Natural killer cell (primary cell): ENCODE measurements around the gene EPHB1. TPM values are rescaled to one million over a fixed set of nuclear protein-coding genes. Genes with fewer than 3 reads are reported as not detected.

ENCODE experiments used
- ATAC-seq, 3 donors: fragments of 150-1000 bp in 2 of 3; fragments of 200-7000 bp in 1 of 3; cut with Tn5 transposase; 1 replicate in 1 of 3; 2 replicates in 2 of 3; pipeline ENCODE4 v1.10.0; 2021; ENCODE audit warnings: mild to moderate bottlenecking in 2 of 3, moderate library complexity in 2 of 3
- DNase-seq, 2 donors: peaks; one replicate each; pipeline versions ENCODE4 v3.0.0 to v3.0.0-alpha.2; 2013 to 2021; ENCODE audit warnings: mixed read lengths in 1 of 2
- H3K27ac ChIP-seq: one replicate; pipeline ENCODE4 v1.5.1; 2013; ENCODE audit warnings: mild to moderate bottlenecking, low read length
- H3K27me3 ChIP-seq: one replicate; pipeline ENCODE4 v1.6.1; 2013; ENCODE audit warnings: low read length; ENCODE audit not compliant: control insufficient read depth, insufficient read depth
- H3K36me3 ChIP-seq: one replicate; pipeline ENCODE4 v1.6.1; 2013; ENCODE audit warnings: low read length; ENCODE audit not compliant: control insufficient read depth, insufficient read depth
- H3K4me1 ChIP-seq: one replicate; pipeline ENCODE4 v1.6.1; 2013; ENCODE audit warnings: low read length; ENCODE audit not compliant: control insufficient read depth, insufficient read depth
- H3K4me3 ChIP-seq: one replicate; pipeline ENCODE4 v1.5.1; 2013; ENCODE audit warnings: low read length
- H3K9me3 ChIP-seq: one replicate; pipeline ENCODE4 v1.6.1; 2013; ENCODE audit warnings: low read length; ENCODE audit not compliant: control insufficient read depth, insufficient read depth
- H3K27ac Mint-ChIP-seq, 2 donors: one replicate each; pipeline ENCODE4 v1.8.0; 2022; ENCODE audit warnings: mild to moderate bottlenecking in 2 of 2, mixed read lengths in 2 of 2, moderate library complexity in 1 of 2
- H3K27me3 Mint-ChIP-seq, 2 donors: one replicate each; pipeline ENCODE4 v1.8.0; 2022; ENCODE audit warnings: low read depth in 2 of 2, mixed read lengths in 2 of 2
- H3K36me3 Mint-ChIP-seq: one replicate; pipeline ENCODE4 v1.8.0; 2022; ENCODE audit warnings: mixed read lengths
- H3K4me1 Mint-ChIP-seq, 2 donors: one replicate each; pipeline ENCODE4 v1.8.0; 2022; ENCODE audit warnings: mixed read lengths in 2 of 2
- H3K4me3 Mint-ChIP-seq: one replicate; pipeline ENCODE4 v1.8.0; 2022; ENCODE audit warnings: mild to moderate bottlenecking, moderate library complexity, mixed read lengths
- H3K9me3 Mint-ChIP-seq, 2 donors: one replicate each; pipeline ENCODE4 v1.8.0; 2022; ENCODE audit warnings: mixed read lengths in 2 of 2
- CTCF ChIP-seq: fragments of 200-600 bp; IDR thresholded peaks from one replicate; pipeline ENCODE4 v1.8.0; 2022; ENCODE audit warnings: antibody characterized with exemption
- whole genome bisulfite sequencing: methylation state at CpG from one replicate; pipeline ENCODE4 v1.1.7; 2013; ENCODE audit warnings: missing lambda C conversion rate; ENCODE audit not compliant: insufficient coverage; 5-methylcytosine and 5-hydroxymethylcytosine counted together
- intact Hi-C: fragments of 100-400 bp; cut with micrococcal nuclease; formaldehyde crosslinking; loops from one replicate; pipeline ENCODE4 v1.14.2; 2022
- total RNA-seq, 4 donors: library from RNA; stranded (reverse); fragments of 120-200 nt in 1 of 4; gene quantifications; one replicate each; pipeline versions ENCODE4 v1.2.3 to v1.2.4, GENCODE V29; 2013 to 2022

EPHB1 gene
- total RNA-seq, 3 donors from 2014 or later (not counting 1 experiment from before 2014, with no cell fraction given): 0.60 TPM; not detected in 2

- Histone ChIP-seq H3K27me3 (no peaks in the 10 kb centered on the region), H3K4me1 (no peaks in the 10 kb centered on the region), H3K4me3 (no peak overlapping the region), H3K9me3 (peaks cover 2% of the 10 kb centered on the region), H3K36me3 (no peaks in the 10 kb centered on the region), H3K27ac (no peak overlapping the region)
- Mint-ChIP-seq H3K4me3 (no peak overlapping the region), H3K36me3 (no peaks in the 10 kb centered on the region), H3K27me3 (peaks cover 0 to 3% of the 10 kb centered on the region in 2 donors), H3K4me1 (no peaks in the 10 kb centered on the region), H3K9me3 (peaks cover 8 to 13% of the 10 kb centered on the region in 2 donors), H3K27ac (no peak overlapping the region)
- DNase-seq: no peak
- intact Hi-C loops: no loop called here
- no peak for TF ChIP-seq CTCF
- WGBS: 82% methylated on average over 3 of the region's 3 CpGs
- ATAC-seq: no peak
Observed at GRCh38 chr3:135216659-135217058, 421.6 kb downstream of the EPHB1 start.

GRCh38 chr3:135217730-135218129 lies 422.7 kb downstream of the EPHB1 start:
- no peak overlapping the region for H3K4me3 ChIP-seq

GRCh38 chr3:135218304-135218703 lies 423.2 kb downstream of the EPHB1 start:
- no peak overlapping the region for H3K4me3 ChIP-seq
- peaks cover 2% of the 10 kb centered on the region for H3K9me3 ChIP-seq
- no peaks in the 10 kb centered on the region for H3K4me1 ChIP-seq
- H3K9me3 Mint-ChIP-seq: peaks cover 7 to 13% of the 10 kb centered on the region in 2 donors
- ATAC-seq: no peak
- H3K27ac ChIP-seq: no peak overlapping the region
- H3K27ac Mint-ChIP-seq: no peak overlapping the region
- no peak for DNase-seq
- no peak for TF ChIP-seq CTCF
- no peaks in the 10 kb centered on the region for H3K36me3 Mint-ChIP-seq
- peaks cover 0 to 3% of the 10 kb centered on the region in 2 donors for H3K27me3 Mint-ChIP-seq
- no peaks in the 10 kb centered on the region for H3K4me1 Mint-ChIP-seq
- no peaks in the 10 kb centered on the region for H3K27me3 ChIP-seq
- no peak overlapping the region for H3K4me3 Mint-ChIP-seq
- intact Hi-C loops: no loop called here
- no peaks in the 10 kb centered on the region for H3K36me3 ChIP-seq

More at GRCh38 chr3:135217730-135218129, 422.7 kb downstream of the EPHB1 start:
- no peaks in the 10 kb centered on the region for H3K4me1 Mint-ChIP-seq
- H3K36me3 Mint-ChIP-seq: no peaks in the 10 kb centered on the region
- no peak overlapping the region for H3K4me3 Mint-ChIP-seq
- peaks cover 0 to 3% of the 10 kb centered on the region in 2 donors for H3K27me3 Mint-ChIP-seq
- peaks cover 8 to 13% of the 10 kb centered on the region in 2 donors for H3K9me3 Mint-ChIP-seq
- no peak for TF ChIP-seq CTCF
- ATAC-seq: no peak
- H3K9me3 ChIP-seq: peaks cover 2% of the 10 kb centered on the region
- H3K27ac Mint-ChIP-seq: no peak overlapping the region
- 90% methylated on average over 3 of the region's 3 CpGs for WGBS
- no peak overlapping the region for H3K27ac ChIP-seq
- DNase-seq: no peak
- H3K4me1 ChIP-seq: no peaks in the 10 kb centered on the region
- intact Hi-C loops: no loop called here
- no peaks in the 10 kb centered on the region for H3K36me3 ChIP-seq
- no peaks in the 10 kb centered on the region for H3K27me3 ChIP-seq

- Mint-ChIP-seq H3K36me3 (no peaks in the 10 kb centered on the region), H3K27me3 (peaks cover 0 to 3% of the 10 kb centered on the region in 2 donors), H3K27ac (no peak overlapping the region), H3K4me3 (no peak overlapping the region), H3K4me1 (no peaks in the 10 kb centered on the region), H3K9me3 (peaks cover 6 to 13% of the 10 kb centered on the region in 2 donors)
- no peaks in the 10 kb centered on the region for H3K4me1 ChIP-seq
- no peak overlapping the region for H3K4me3 ChIP-seq
- no peak for TF ChIP-seq CTCF
- peaks cover 2% of the 10 kb centered on the region for H3K9me3 ChIP-seq
- no peak for ATAC-seq
- no peaks in the 10 kb centered on the region for H3K36me3 ChIP-seq
- no peaks in the 10 kb centered on the region for H3K27me3 ChIP-seq
- intact Hi-C loops: no loop called here
- no peak for DNase-seq
- 94% methylated on average over 4 of the region's 4 CpGs for WGBS
- no peak overlapping the region for H3K27ac ChIP-seq
Observed at GRCh38 chr3:135218782-135219181, 423.7 kb downstream of the EPHB1 start.
